OCI-LY3 (cell line): ENCODE data around the gene DDIT4.
"Not testable (repeated sequence)": the region's sequence is repeated elsewhere in the genome, so short reads cannot be mapped to it uniquely, and the experiment has no call there.

Experiments
- H2AFZ ChIP-seq: fragments of 200-600, 300-600 bp; shearing (Covaris generic); 2 replicates; pipeline ENCODE4 v1.6.0; 2014; ENCODE audit warnings: antibody characterized with exemption, low read depth, low read length
- H3K27ac ChIP-seq: fragments of 200-600, 300-600 bp; sonication (generic); 2 replicates; pipeline ENCODE4 v1.5.1; 2014; ENCODE audit warnings: mild to moderate bottlenecking, low read length, moderate library complexity, mixed read lengths
- H3K27me3 ChIP-seq: fragments of 200-600, 300-600 bp; sonication (generic); 2 replicates; pipeline ENCODE4 v1.6.1; 2014; ENCODE audit warnings: low read depth, low read length, mixed read lengths
- H3K36me3 ChIP-seq: fragments of 200-600, 300-600 bp; sonication (generic); replicated peaks from 2 replicates; pipeline ENCODE3; 2014; ENCODE audit warnings: low read depth, low read length, mixed read lengths
- H3K4me1 ChIP-seq: fragments of 300-600, 200-600 bp; sonication (generic); 2 replicates; pipeline ENCODE4 v1.6.1; 2014; ENCODE audit warnings: low read length, mixed read lengths
- H3K4me2 ChIP-seq: fragments of 200-600, 300-600 bp; sonication (generic); 2 replicates; pipeline ENCODE4 v1.6.1; 2014; ENCODE audit warnings: low read length, mixed read lengths
- H3K4me3 ChIP-seq: fragments of 300-600, 200-600 bp; sonication (generic); 2 replicates; pipeline ENCODE4 v1.5.1; 2014; ENCODE audit warnings: antibody characterized with exemption, mild to moderate bottlenecking, low read length, moderate library complexity
- H3K79me2 ChIP-seq: fragments of 300-600, 200-600 bp; shearing (Covaris generic); 2 replicates; pipeline ENCODE4 v1.6.1; 2014; ENCODE audit warnings: mild to moderate bottlenecking, low read length, mixed read lengths
- H3K9ac ChIP-seq: fragments of 300-600, 200-600 bp; shearing (Covaris generic); 2 replicates; pipeline ENCODE4 v1.6.0; 2014; ENCODE audit warnings: mild to moderate bottlenecking, low read length, moderate library complexity
- H3K9me3 ChIP-seq: fragments of 200-600, 300-600 bp; shearing (Covaris generic); 2 replicates; pipeline ENCODE4 v1.6.1; 2014; ENCODE audit warnings: low read length, mixed read lengths; ENCODE audit not compliant: insufficient read depth
- H4K20me1 ChIP-seq: fragments of 200-600, 300-600 bp; sonication (generic); 2 replicates; pipeline ENCODE4 v1.6.1; 2016; ENCODE audit warnings: low read length, mixed read lengths; ENCODE audit not compliant: insufficient read depth
- CTCF ChIP-seq: fragments of 200-600, 300-600 bp; sonication (generic); IDR thresholded peaks from 2 replicates; pipeline ENCODE4 v1.5.1; 2014; ENCODE audit warnings: antibody characterized with exemption, low read length, low read depth
- EZH2phosphoT487 ChIP-seq: fragments of 200-600 bp; shearing (Covaris generic); IDR thresholded peaks from 2 replicates; pipeline ENCODE4 v1.6.1; 2018; ENCODE audit warnings: antibody characterized with exemption, mixed run types, low read depth

DDIT4 gene

GRCh38 chr10:72306215-72306760 is 32.6 kb downstream of the DDIT4 start:
- H3K4me1 ChIP-seq: peaks cover 10% of the 10 kb centered on the region
- no peak overlapping the region for H3K9ac ChIP-seq
- H4K20me1 ChIP-seq: no peaks in the 10 kb centered on the region
- no peaks in the 10 kb centered on the region for H3K27me3 ChIP-seq
- H3K36me3 ChIP-seq: no peaks in the 10 kb centered on the region
- no peak overlapping the region for H3K27ac ChIP-seq
- no peaks in the 10 kb centered on the region for H3K79me2 ChIP-seq
- TF ChIP-seq EZH2phosphoT487 (no peak), CTCF (no peak)
- no peaks in the 10 kb centered on the region for H3K9me3 ChIP-seq
- no peak overlapping the region for H3K4me3 ChIP-seq
- H2AFZ ChIP-seq: no peak overlapping the region
- H3K4me2 ChIP-seq: no peak overlapping the region

- H4K20me1 ChIP-seq, H3K9ac ChIP-seq, H3K79me2 ChIP-seq, H3K9me3 ChIP-seq, H3K27ac ChIP-seq, H3K4me2 ChIP-seq, H3K4me3 ChIP-seq, H2AFZ ChIP-seq, H3K27me3 ChIP-seq, H3K36me3 ChIP-seq: not testable (repeated sequence)
- peaks cover 10% of the 10 kb centered on the region for H3K4me1 ChIP-seq
These were observed 34.0 kb downstream of the DDIT4 start for GRCh38 chr10:72307711-72308110.

GRCh38 chr10:72308320-72308987 is 34.7 kb downstream of the DDIT4 start:
- Histone ChIP-seq H3K4me1 (peaks cover 10% of the 10 kb centered on the region), H3K36me3 (no peaks in the 10 kb centered on the region), H3K79me2 (no peaks in the 10 kb centered on the region), H3K9ac (no peak overlapping the region), H3K9me3 (no peaks in the 10 kb centered on the region), H3K27me3 (no peaks in the 10 kb centered on the region), H4K20me1 (no peaks in the 10 kb centered on the region), H3K4me3 (no peak overlapping the region), H2AFZ (no peak overlapping the region), H3K4me2 (no peak overlapping the region), H3K27ac (no peak overlapping the region)
- TF ChIP-seq CTCF (no peak), EZH2phosphoT487 (no peak)

GRCh38 chr10:72309290-72310240 is 35.8 kb downstream of the DDIT4 start:
- no peaks in the 10 kb centered on the region for H3K36me3 ChIP-seq
- no peak overlapping the region for H2AFZ ChIP-seq
- peaks cover 7% of the 10 kb centered on the region for H3K4me1 ChIP-seq
- H3K4me3 ChIP-seq: no peak overlapping the region
- no peak overlapping the region for H3K4me2 ChIP-seq
- no peaks in the 10 kb centered on the region for H3K9me3 ChIP-seq
- H3K9ac ChIP-seq: no peak overlapping the region
- H3K27ac ChIP-seq: no peak overlapping the region
- H3K27me3 ChIP-seq: no peaks in the 10 kb centered on the region
- no peaks in the 10 kb centered on the region for H4K20me1 ChIP-seq
- H3K79me2 ChIP-seq: no peaks in the 10 kb centered on the region
- no peak for TF ChIP-seq EZH2phosphoT487

GRCh38 chr10:72310241-72310633 is 36.5 kb downstream of the DDIT4 start:
- Histone ChIP-seq H3K4me3 (no peak overlapping the region), H3K9me3 (no peaks in the 10 kb centered on the region), H3K27ac (no peak overlapping the region), H3K27me3 (no peaks in the 10 kb centered on the region), H2AFZ (no peak overlapping the region), H3K4me2 (no peak overlapping the region), H3K4me1 (peaks cover 4% of the 10 kb centered on the region), H3K36me3 (no peaks in the 10 kb centered on the region), H4K20me1 (no peaks in the 10 kb centered on the region), H3K79me2 (no peaks in the 10 kb centered on the region), H3K9ac (no peak overlapping the region)
- TF ChIP-seq CTCF (no peak), EZH2phosphoT487 (no peak)
